HG03159 (cell line): ENCODE measurements around the gene BRSK2.
"Not testable (repeated sequence)": the region's sequence is repeated elsewhere in the genome, so short reads cannot be mapped to it uniquely, and the experiment has no call there.

Source experiments
- ATAC-seq: cut with Tn5 transposase; IDR thresholded peaks from one replicate; pipeline ENCODE4 v1.9.1; 2021; ENCODE audit warnings: mild to moderate bottlenecking, moderate library complexity; ENCODE audit not compliant: unreplicated experiment

BRSK2 gene

GRCh38 chr11:1433568-1433967, 43.8 kb downstream of the BRSK2 start:
- ATAC-seq = no peak

DNA sequence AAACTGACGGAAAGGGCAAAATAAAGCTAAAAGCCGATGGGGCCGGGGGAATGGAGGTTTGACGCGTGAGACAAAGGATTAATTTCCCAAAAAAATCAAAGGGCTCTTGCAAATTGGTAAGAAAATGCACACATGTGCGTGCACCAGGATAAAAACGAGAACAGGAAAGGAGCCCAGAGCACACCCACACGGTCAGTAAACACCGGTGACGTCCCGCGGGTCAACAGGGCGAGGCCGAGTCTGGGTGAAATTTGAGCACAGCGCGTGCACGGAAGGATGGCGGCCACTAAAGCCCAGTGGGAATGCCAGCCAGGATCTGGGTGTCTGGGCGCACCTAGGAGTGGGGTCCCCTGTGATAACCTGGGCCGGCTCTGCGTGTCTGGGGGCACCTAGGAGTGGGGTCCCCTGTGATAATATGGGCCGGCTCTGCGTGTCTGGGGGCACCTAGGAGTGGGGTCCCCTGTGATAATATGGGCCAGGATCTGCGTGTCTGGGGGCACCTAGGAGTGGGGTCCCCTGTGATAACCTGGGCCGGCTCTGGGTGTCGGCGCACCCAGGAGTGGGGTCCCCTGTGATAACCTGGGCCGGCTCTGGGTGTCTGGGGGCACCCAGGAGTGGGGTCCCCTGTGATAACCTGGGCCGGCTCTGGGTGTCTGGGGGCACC, 44.4 kb downstream of the BRSK2 start:
- no peak for ATAC-seq

DNA sequence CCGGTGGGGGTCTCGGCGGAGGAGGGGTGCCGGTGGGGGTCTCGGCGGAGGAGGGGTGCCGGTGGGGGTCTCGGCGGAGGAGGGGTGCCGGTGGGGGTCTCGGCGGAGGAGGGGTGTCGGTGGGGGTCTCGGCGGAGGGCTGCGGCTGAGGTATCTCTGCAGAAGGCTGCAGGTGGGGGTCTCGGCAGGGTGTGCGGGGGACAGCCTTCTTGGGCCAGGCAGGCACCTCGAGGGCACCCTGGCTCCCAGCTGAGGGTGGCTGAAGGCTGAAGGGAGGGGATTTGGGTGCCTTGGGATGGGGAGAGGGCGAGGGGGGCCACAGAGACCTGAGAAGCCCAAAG, 45.7 kb downstream of the BRSK2 start:
- not testable (repeated sequence) for ATAC-seq

DNA sequence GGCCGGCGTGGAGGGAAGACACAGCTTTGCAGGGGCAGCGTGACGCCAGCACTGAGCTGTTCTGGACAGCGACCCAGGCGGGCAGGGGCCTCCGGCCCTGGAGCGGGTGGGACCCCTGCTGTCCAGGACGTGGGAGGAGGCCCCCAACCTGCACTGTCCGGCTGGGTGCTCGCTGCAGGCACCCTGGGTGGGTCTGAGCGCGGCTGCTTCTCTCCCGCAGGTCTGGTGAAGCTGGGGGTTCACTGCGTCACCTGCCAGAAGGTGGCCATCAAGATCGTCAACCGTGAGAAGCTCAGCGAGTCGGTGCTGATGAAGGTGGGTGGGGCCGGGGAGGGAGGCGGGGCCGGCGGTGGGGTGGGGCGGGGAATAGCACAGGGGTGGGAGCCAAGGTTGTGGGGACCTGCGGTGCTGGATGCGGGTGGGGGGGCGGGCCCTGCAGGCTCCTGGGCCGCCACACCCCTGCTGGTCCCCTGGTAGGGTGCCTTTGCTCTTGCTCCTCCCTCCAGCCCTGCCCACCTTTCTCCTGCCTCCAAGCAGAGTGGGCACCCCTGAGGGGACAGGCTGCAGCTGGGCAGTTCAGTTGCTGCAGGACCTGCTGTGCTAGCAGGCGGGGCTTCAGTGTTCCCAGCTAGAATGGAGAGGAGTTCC, 46.2 kb downstream of the BRSK2 start:
- no peak for ATAC-seq

DNA sequence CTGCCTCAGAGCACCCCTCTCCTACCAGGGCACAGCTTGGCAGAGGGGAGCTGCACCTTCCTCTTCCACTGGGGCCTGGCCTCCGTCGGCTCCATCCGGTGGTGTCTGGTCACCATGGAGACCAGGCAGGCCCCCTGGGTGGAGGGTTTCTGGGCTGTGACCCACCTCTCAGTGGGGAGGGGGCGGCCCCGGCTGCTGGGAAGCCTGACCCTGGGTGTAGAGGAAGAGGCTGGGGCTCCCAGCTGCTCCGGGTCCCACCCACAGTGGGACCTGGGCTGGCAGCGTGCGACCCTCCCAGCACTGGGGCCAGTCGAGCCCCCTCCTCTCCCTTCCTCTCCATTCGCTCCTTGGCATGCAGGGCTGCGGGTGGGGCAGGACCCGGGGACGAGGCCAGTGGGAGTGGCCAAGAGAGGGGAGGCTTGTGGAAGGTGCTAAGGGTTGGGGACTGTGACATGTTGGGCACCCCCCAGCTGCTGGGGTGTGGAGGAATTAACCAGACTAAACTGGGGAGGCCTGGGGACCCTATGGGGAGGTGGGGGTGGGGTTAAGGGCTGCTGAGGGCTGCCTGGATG, 46.8 kb downstream of the BRSK2 start:
- ATAC-seq = no peak

- ATAC-seq = no peak
These were observed 47.8 kb downstream of the BRSK2 start for GRCh38 chr11:1437500-1437899.

DNA sequence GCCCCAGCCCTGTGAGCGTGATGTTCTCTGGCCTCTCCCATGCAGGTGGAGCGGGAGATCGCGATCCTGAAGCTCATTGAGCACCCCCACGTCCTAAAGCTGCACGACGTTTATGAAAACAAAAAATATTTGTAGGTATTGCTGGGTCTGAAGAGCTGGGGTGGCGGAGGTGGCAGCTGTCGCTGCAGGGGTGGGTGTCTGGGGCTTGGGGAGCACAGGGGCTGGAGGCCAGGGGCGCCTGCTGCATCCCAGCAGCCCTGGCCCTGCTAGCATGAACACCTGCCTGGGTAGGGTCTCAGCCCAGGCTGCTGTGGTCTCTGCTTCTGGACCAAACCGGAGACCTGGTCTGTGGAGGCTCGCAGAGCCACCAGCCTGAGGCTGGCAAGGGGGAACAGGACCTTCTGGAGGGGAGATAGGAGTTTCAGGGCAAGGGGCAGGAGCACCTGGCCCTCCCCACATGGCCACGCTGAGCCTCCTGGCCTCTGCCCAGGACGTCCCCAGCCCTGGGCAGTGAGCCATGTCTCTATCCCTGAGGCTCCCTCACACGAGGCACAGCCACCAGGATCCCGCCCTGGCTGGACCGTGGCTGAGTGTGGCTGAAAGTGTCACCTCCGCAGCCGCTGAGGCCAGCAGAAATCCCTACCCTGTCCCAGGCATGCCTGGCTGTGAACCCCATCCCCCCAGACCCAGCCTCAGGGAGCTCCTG, 48.7 kb downstream of the BRSK2 start:
- no peak for ATAC-seq

DNA sequence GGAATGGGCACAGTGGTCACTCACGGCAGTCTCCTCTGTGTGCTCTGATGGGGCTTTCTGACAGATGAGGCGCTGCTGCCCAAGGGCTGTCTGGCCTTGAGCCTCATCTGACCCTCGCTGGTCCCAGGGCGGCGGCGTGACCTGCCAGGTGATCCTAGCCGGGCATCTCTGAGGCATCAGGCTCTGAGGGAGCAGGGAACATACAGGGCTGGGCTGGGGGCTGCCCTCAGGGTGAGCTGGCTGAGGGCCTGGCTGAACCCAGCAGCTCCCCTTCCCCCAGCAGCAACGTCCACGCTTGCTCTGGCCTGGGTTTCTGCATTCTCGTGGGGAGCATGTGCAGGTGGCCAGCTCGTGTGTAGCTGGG, 49.2 kb downstream of the BRSK2 start:
- no peak for ATAC-seq

DNA sequence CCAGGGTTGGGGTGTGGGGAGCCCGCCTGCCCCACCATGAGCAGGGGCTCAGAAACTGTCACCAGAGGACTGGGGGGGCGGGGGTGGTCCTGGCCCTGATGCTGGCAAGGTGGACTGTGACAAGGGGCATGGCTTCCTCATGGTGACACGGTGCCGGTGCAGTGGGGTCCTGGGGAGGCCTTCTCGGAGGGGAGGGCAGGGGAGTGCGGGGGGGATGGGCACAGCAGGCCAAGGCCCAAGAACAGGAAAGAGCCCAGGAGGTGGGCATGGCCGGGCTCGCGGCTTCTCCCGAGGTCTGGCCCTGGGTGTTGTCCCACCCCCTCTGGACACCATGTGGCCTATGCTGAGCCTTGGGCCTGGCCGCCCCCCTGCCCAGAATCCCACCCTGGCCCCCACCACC, 49.6 kb downstream of the BRSK2 start:
- no peak for ATAC-seq

DNA sequence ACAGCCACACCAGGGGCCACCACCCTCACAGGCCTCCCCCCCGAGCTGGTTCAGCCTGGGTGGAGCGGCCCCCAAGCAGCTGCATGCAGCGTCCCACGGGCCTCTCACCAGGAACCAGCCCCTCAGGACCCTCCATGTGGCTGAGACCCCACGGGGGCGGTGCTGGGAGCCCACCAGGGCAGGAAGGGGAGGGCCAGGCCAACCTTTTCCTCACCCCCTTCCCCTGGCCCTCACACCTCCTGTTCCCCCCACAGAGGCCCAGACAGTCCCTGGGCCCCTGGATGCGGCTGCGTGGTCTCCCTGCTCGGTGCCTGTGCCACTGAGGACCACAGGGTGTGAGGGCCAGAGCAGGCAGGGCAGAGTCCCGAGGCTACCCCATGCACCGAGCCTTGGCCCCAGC, 50.3 kb downstream of the BRSK2 start:
- no peak for ATAC-seq

GRCh38 chr11:1440496-1440895, 50.8 kb downstream of the BRSK2 start:
- no peak for ATAC-seq

DNA sequence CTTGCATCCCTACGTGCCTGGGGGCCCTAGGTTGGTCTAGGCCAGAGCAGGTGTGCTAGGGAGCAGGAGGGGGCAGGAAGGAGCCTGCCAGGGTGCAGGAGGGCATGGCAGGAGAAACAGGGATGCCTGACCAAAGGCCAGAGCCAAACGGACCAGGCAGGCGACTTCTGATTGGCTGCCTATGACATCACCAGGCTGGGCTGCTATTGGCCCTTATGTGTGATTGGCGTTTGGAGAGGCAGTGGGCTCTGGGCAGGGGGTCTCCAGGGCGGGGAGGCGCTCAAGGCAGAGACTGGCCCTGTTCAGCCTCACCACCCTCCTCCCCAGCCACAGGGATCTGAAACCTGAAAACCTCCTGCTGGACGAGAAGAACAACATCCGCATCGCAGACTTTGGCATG, 52.4 kb downstream of the BRSK2 start:
- no peak for ATAC-seq

DNA sequence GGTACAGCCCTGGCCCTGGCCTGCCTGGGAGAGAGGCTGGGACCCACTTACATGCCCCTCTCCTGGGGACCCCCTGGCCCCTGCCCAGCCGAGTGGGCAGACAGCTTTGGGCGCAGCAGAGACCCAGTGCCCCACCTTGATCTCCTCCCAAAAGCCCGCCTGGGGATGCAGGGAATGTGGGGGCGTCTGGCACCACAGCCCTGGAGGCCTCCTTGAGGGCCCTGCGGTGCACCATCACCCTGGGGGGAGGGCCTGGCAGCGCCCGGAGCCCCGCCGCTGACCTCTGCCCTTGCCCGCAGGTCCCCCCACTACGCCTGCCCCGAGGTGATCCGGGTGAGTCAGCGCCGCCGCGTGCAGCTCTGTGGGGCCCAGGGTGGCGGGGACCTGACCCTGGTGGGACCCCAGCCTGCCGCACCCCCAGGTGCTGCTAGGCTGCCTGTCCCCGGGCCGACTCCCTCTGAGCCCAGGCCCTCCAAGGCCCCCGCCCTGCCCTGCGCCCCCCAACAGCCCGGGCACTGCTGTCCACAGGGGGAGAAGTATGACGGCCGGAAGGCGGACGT, 53.2 kb downstream of the BRSK2 start:
- ATAC-seq = no peak

GRCh38 chr11:1443737-1444136, 54.0 kb downstream of the BRSK2 start:
- ATAC-seq = no peak

- no peak for ATAC-seq
These were observed 54.6 kb downstream of the BRSK2 start for GRCh38 chr11:1444321-1444720.

DNA sequence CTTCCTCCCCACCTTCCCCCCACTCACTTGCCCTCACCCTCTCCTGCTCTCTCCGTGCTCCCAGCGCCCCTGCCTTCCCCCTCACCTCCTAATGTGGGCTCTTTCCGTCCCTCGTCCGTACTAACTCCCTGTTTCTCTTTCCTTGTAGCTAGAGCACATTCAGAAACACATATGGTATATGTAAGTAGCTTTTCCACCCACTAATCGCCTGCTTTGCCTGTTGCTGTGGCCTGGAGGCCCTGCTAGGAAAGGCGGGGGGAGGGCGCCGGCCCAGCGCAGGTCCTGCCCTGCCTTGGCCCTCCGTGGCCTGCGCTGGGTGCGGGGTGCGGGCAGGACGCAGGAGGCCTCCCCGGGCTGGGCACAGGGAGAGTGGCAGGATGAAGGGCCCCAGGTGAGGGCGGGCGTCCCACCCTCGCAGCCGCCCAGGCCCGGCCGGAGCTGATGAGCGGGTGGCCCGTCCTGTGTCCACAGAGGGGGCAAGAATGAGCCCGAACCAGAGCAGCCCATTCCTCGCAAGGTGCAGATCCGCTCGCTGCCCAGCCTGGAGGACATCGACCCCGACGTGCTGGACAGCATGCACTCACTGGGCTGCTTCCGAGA, 55.2 kb downstream of the BRSK2 start:
- ATAC-seq = no peak

- no peak for ATAC-seq
These were observed 56.2 kb downstream of the BRSK2 start for GRCh38 chr11:1445741-1446445.

DNA sequence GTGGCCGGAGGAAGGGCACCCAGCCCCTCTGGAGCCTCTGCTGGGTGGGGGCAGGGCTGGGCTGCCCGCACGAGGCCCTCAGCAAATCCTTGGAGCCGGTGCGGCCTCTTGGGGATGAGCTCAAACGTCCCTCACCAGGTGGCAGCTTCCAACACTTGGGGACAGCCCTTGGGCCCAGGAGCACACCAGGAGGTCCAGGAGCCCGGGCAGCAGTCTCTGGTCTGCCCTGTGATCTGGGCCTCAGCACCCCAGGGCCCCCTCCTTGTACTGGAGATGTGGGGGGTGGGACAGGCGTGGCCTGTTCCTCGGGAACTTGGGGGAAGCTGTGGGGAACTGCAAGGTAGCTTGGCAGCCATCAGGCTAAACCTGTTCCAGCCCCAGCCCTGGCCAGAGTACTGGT, 56.9 kb downstream of the BRSK2 start:
- ATAC-seq = no peak

DNA sequence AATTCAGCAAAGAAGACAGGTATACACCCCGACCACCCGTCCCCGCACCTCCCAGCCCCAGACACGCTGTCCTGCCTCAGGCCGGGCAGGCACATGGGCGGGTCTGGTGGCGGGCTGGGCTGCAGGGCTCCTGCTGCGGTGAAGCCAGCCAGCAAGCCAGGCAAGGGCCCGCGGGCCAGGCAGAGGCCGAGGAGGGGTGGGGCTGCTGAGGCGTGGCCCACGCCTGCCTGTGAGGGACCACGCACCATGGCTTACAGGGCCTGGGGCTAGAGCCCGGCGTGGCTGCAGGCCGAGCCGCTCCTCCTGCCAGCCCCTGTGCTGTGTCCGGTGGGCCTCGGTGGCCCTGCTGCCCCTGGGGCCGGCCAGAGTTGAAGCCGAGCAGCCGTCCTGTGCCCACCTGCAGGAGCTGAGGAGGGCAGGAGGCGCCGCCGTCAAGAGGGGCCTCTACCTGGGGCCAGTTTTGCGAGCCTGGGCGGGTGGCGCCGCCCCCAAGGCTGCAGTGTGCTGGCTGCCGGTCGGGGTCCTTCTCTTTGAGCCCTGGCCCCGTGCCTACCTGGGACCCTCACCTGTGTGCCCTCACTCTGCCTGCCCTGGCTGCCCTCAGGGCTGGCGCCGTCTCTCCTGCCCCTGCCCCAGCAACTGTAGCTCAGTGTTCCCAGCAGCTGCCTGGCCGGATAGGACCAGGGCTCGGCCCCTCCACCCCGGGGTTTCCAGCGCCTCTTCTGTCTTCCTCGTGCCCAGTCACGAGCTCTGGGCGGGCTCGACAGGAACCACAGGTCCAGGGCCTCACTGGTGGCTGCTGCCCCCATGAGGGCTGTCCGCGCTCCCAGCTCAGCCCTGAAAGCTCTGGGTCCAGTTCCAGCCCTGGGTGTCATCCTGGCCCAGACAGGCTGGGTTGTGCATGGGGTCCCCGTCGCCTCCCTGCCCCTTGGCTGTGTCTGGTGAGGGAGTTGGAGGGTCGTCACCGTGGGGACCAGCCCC, 58.4 kb downstream of the BRSK2 start:
- no peak for ATAC-seq

GRCh38 chr11:1448882-1449281, 59.1 kb downstream of the BRSK2 start:
- no peak for ATAC-seq
